IMR-90 (cell line): ENCODE measurements around the gene MOV10. TPM values are rescaled to one million over a fixed set of nuclear protein-coding genes. Genes with fewer than 3 reads are reported as not detected.
A peak's percentile ranks its signal among the peaks of the same experiment; 100 is the strongest.
"Not testable (repeated sequence)": the region's sequence is repeated elsewhere in the genome, so short reads cannot be mapped to it uniquely, and the experiment has no call there.

Experiments used
- ATAC-seq: fragments of 200-7000 bp; cut with Tn5 transposase; 2 replicates; pipeline ENCODE4 v1.9.1; 2020; ENCODE audit warnings: low read depth, mild to moderate bottlenecking, moderate library complexity
- BruUV-seq: library from RNA; stranded (reverse); fragments of 400-500 nt; replicated peaks from 2 replicates; lab custom pipeline; 2021; lab: Mats Ljungman, UMichigan
- CTCF ChIA-PET: fragments of 300-600 bp; formaldehyde crosslinking; extraction: SDS; loops from one replicate; lab custom pipeline; 2021; ENCODE audit warnings: antibody characterized with exemption; lab: Yijun Ruan, JAX
- POLR2A ChIA-PET: fragments of 300-600 bp; sonication (Branson Sonifier 250); formaldehyde crosslinking; loops from one replicate; lab custom pipeline; 2022; ENCODE audit warnings: antibody characterized with exemption; ENCODE audit not compliant: unreplicated experiment; lab: Charles Lee
- DNase-seq: peaks from one replicate; pipeline ENCODE4 v3.0.0; 2013
- H2AFZ ChIP-seq: replicated peaks from 2 replicates; pipeline ENCODE3; 2013; ENCODE audit warnings: low read length, mild to moderate bottlenecking; ENCODE audit not compliant: poor library complexity
- H2AK5ac ChIP-seq: 2 replicates; pipeline ENCODE4 v1.6.1; 2013; ENCODE audit warnings: low read depth, low read length, inconsistent platforms
- H2AK9ac ChIP-seq: replicated peaks from 2 replicates; pipeline ENCODE3; 2013; ENCODE audit warnings: mild to moderate bottlenecking, low read depth, low read length, moderate library complexity; ENCODE audit not compliant: poor library complexity
- H2BK120ac ChIP-seq: 2 replicates; pipeline ENCODE4 v1.6.1; 2013; ENCODE audit warnings: low read depth, low read length, inconsistent platforms
- H2BK15ac ChIP-seq: 3 replicates; pipeline ENCODE4 v1.6.1; 2013; ENCODE audit warnings: low read depth, low read length, inconsistent platforms
- H2BK20ac ChIP-seq: 2 replicates; pipeline ENCODE4 v1.6.1; 2013; ENCODE audit warnings: low read depth, mild to moderate bottlenecking, inconsistent platforms, low read length, moderate library complexity
- H2BK5ac ChIP-seq: 2 replicates; pipeline ENCODE4 v1.6.1; 2013; ENCODE audit warnings: mild to moderate bottlenecking, low read depth, low read length, inconsistent platforms; ENCODE audit not compliant: poor library complexity, severe bottlenecking
- H3K14ac ChIP-seq: replicated peaks from 2 replicates; pipeline ENCODE4 v1.6.1; 2013; ENCODE audit warnings: low read depth, low read length, inconsistent platforms
- H3K18ac ChIP-seq: 2 replicates; pipeline ENCODE4 v1.6.1; 2013; ENCODE audit warnings: low read depth, low read length, control low read depth
- H3K23ac ChIP-seq: 2 replicates; pipeline ENCODE4 v1.6.1; 2013; ENCODE audit warnings: low read depth, low read length, inconsistent platforms
- H3K27ac ChIP-seq: 2 replicates; pipeline ENCODE4 v1.5.1; 2013; ENCODE audit warnings: mild to moderate bottlenecking, control low read depth, low read length; ENCODE audit not compliant: insufficient read depth
- H3K27me3 ChIP-seq: 2 replicates; pipeline ENCODE4 v1.6.1; 2013; ENCODE audit warnings: low read length; ENCODE audit not compliant: control insufficient read depth, insufficient read depth
- H3K36me3 ChIP-seq: 2 replicates; pipeline ENCODE4 v1.6.1; 2013; ENCODE audit warnings: low read length, mixed read lengths; ENCODE audit not compliant: control insufficient read depth, insufficient read depth
- H3K4ac ChIP-seq: 2 replicates; pipeline ENCODE4 v1.6.1; 2013; ENCODE audit warnings: low read depth, low read length, inconsistent platforms
- H3K4me1 ChIP-seq: 2 replicates; pipeline ENCODE4 v1.6.1; 2013; ENCODE audit warnings: low read length, mixed read lengths; ENCODE audit not compliant: control insufficient read depth, insufficient read depth
- H3K4me2 ChIP-seq: 2 replicates; pipeline ENCODE4 v1.6.1; 2013; ENCODE audit warnings: low read depth, mild to moderate bottlenecking, control low read depth, low read length, moderate library complexity
- H3K4me3 ChIP-seq: 2 replicates; pipeline ENCODE4 v1.5.1; 2013; ENCODE audit warnings: low read depth, mild to moderate bottlenecking, control low read depth, low read length, moderate library complexity; ENCODE audit not compliant: insufficient read depth
- H3K56ac ChIP-seq: 2 replicates; pipeline ENCODE4 v1.6.1; 2013; ENCODE audit warnings: low read length, inconsistent platforms; ENCODE audit not compliant: insufficient read depth; ENCODE audit errors: extremely low read depth
- H3K79me1 ChIP-seq, 2 experiments: 2 replicates each; pipeline ENCODE4 v1.6.1; 2013; ENCODE audit warnings: low read length in 2 of 2, inconsistent platforms in 1 of 2, low read depth in 1 of 2
- H3K9ac ChIP-seq: 2 replicates; pipeline ENCODE4 v1.6.1; 2013; ENCODE audit warnings: low read depth, low read length, control low read depth
- H3K9me1 ChIP-seq: 2 replicates; pipeline ENCODE4 v1.6.1; 2013; ENCODE audit warnings: low read length, inconsistent platforms; ENCODE audit not compliant: insufficient read depth
- H3K9me3 ChIP-seq: 2 replicates; pipeline ENCODE4 v1.6.1; 2013; ENCODE audit warnings: low read length; ENCODE audit not compliant: control insufficient read depth, insufficient read depth
- H4K20me1 ChIP-seq: 2 replicates; pipeline ENCODE4 v1.6.1; 2013; ENCODE audit warnings: low read length, inconsistent platforms; ENCODE audit not compliant: insufficient read depth
- H4K5ac ChIP-seq: 2 replicates; pipeline ENCODE4 v1.6.1; 2013; ENCODE audit warnings: mild to moderate bottlenecking, low read depth, low read length, control low read depth
- H4K8ac ChIP-seq, 2 experiments: 2 replicates each; pipeline ENCODE4 v1.6.1; 2013; ENCODE audit warnings: low read depth in 2 of 2, low read length in 2 of 2, control low read depth in 1 of 2, inconsistent platforms in 1 of 2
- H4K91ac ChIP-seq: 2 replicates; pipeline ENCODE4 v1.6.1; 2013; ENCODE audit warnings: low read depth, low read length, inconsistent platforms; ENCODE audit not compliant: insufficient read depth
- CHD1 ChIP-seq: IDR thresholded peaks from 2 replicates; pipeline ENCODE4 v1.6.1; 2012; ENCODE audit warnings: low read depth, low read length, improper control_type of control experiment
- MXI1 ChIP-seq: IDR thresholded peaks from 2 replicates; pipeline ENCODE4 v1.6.1; 2012; ENCODE audit warnings: low read depth, mild to moderate bottlenecking, low read length, moderate library complexity, borderline replicate concordance
- WGBS, 2 experiments: methylation state at CpG; one replicate each; pipeline versions ENCODE4 v1.1.5 to v1.1.7; 2013; ENCODE audit warnings: missing lambda C conversion rate in 2 of 2; ENCODE audit not compliant: insufficient read length in 1 of 2; ENCODE audit errors: extremely low coverage in 2 of 2; 5-methylcytosine and 5-hydroxymethylcytosine counted together
- dilution Hi-C: fragments of 300-500 bp; cut with HindIII; formaldehyde crosslinking; loops from one replicate; pipeline ENCODE4 v1.14.3; 2018; ENCODE audit warnings: low sequenced_read_pairs; ENCODE audit not compliant: unreplicated experiment
- in situ Hi-C: fragments of 300-500 bp; cut with MboI; formaldehyde crosslinking; loops from 3 replicates; pipeline ENCODE4 v1.14.3; 2019; ENCODE audit warnings: low sequenced_read_pairs, inconsistent platforms, mixed read lengths
- intact Hi-C: fragments of 100-400 bp; cut with micrococcal nuclease; formaldehyde crosslinking; loops from 2 replicates; pipeline ENCODE4 v1.10.0; 2022
- polyA plus RNA-seq, 3 experiments: library from polyadenylated mRNA; depleted of rRNA; stranded (reverse); fragments of >200 nt; gene quantifications; 2 replicates each; pipeline ENCODE4 v1.2.3, GENCODE V29; 2012; ENCODE audit warnings: low replicate concordance in 1 of 3
- total RNA-seq: library from RNA; depleted of rRNA; stranded (reverse); fragments of >200 nt; gene quantifications from 2 replicates; pipeline ENCODE4 v1.2.3, GENCODE V29; 2012

The MOV10 gene
- total and polyA plus RNA-seq, 2 of the 4 experiments (the other 2 are of a cell fraction), result 36.7 to 103 TPM

GRCh38 chr1:112637254-112638109 lies 37.0 kb upstream of the MOV10 start (continued):
- TF ChIP-seq MXI1, result no peak

GRCh38 chr1:112638110-112638428 lies 36.4 kb upstream of the MOV10 start:
- in situ Hi-C loops, result no loop called here
- Histone ChIP-seq H3K27me3 (no peaks in the 10 kb centered on the region), H3K56ac (no peak overlapping the region), H2AFZ (no peak overlapping the region), H3K4me3 (no peak overlapping the region), H4K5ac (no peak overlapping the region), H3K4me1 (peaks cover 2% of the 10 kb centered on the region), H3K23ac (no peak overlapping the region), H3K9me1 (peaks cover 8% of the 10 kb centered on the region), H3K9me3 (no peaks in the 10 kb centered on the region), H2AK5ac (no peak overlapping the region), H2BK15ac (no peak overlapping the region), H4K91ac (no peak overlapping the region), H3K27ac (no peak overlapping the region), H3K14ac (no peak overlapping the region), H3K9ac (no peak overlapping the region), H3K79me1 (peaks cover 0 to 42% of the 10 kb centered on the region in 2 experiments; a peak in 2 of 4 replicates), H2BK5ac (peak overlapping the region; percentile 30), H3K36me3 (no peaks in the 10 kb centered on the region), H2BK120ac (no peak overlapping the region), H3K4me2 (no peak overlapping the region), H2BK20ac (no peak overlapping the region), H4K20me1 (peaks cover 73% of the 10 kb centered on the region), H4K8ac (no peak overlapping the region), H3K4ac (no peak overlapping the region), H3K18ac (no peak overlapping the region), H2AK9ac (no peak overlapping the region)
- ATAC-seq (0 out of 2 replicates have a peak, but pooled peaks have one; percentile 30), DNase-seq (no peak)
- BruUV-seq, result no TSS peak
- no CpG with 5 or more reads among the region's 1 CpG for WGBS, 2 experiments
- intact Hi-C loops, result loop anchor here (5.0 kb wide), 1 partner anchor 34 kb away; the partner anchor contains the start of gene MOV10
- POLR2A ChIA-PET, result no interaction called here
- dilution Hi-C loops, result no loop called here
- no peak for TF ChIP-seq CHD1
- CTCF ChIA-PET, result interaction anchor here (0.5 kb wide), 1 partner anchor 8 kb away, joined by 4 read pairs; no protein-coding TSS in a partner anchor

- H3K14ac ChIP-seq, H2AFZ ChIP-seq, H3K4me2 ChIP-seq, CTCF ChIA-PET, H2AK9ac ChIP-seq, ATAC-seq, H3K4ac ChIP-seq, H3K18ac ChIP-seq, H3K9ac ChIP-seq, H2BK120ac ChIP-seq, POLR2A ChIA-PET, dilution Hi-C loops, in situ Hi-C loops, H2BK15ac ChIP-seq, H3K4me3 ChIP-seq, BruUV-seq, H2BK5ac ChIP-seq, H2AK5ac ChIP-seq, H4K8ac ChIP-seq, H3K36me3 ChIP-seq, H2BK20ac ChIP-seq, intact Hi-C loops, H4K5ac ChIP-seq, H3K27ac ChIP-seq, H3K4me1 ChIP-seq, H3K23ac ChIP-seq, H3K9me3 ChIP-seq, H3K27me3 ChIP-seq, H4K91ac ChIP-seq, DNase-seq, H3K56ac ChIP-seq: not testable (repeated sequence)
- H4K20me1 ChIP-seq, result peaks cover 68% of the 10 kb centered on the region
- H3K79me1 ChIP-seq, result peaks cover 0 to 50% of the 10 kb centered on the region in 2 experiments; a peak in 2 of 4 replicates
- no CpG with 5 or more reads among the region's 23 CpGs for WGBS, 2 experiments
- peaks cover 11% of the 10 kb centered on the region for H3K9me1 ChIP-seq
Observed at GRCh38 chr1:112640437-112640836, 34.0 kb upstream of the MOV10 start.
